ENCODE data around the gene PATJ.
A peak's percentile ranks its signal among the peaks of the same experiment; 100 is the strongest.
"Not testable (repeated sequence)": the region's sequence is repeated elsewhere in the genome, so short reads cannot be mapped to it uniquely, and the experiment has no call there.

The PATJ gene

DNA sequence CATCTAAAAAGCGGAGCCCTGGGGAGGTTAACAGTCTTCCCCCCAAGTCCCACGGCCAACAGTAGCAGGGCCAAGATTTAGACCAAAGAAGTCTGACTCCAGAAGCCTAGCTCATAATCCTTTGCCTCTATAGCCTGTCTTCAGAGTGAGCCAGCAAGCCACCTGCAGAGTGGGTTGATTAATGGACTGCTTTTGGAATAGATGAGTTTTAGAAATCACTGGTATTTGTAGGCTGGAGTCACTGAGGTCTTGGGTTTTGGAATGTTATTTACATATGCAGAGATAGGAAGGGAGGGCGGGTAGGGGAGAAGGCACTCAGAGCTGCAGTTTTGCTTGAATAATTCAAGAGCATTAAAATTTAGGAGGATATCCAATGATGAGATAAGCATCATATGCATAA, 361.6 kb downstream of the PATJ start:
- DNase-seq (ENCODE audit: low spot score), result no peak

DNA sequence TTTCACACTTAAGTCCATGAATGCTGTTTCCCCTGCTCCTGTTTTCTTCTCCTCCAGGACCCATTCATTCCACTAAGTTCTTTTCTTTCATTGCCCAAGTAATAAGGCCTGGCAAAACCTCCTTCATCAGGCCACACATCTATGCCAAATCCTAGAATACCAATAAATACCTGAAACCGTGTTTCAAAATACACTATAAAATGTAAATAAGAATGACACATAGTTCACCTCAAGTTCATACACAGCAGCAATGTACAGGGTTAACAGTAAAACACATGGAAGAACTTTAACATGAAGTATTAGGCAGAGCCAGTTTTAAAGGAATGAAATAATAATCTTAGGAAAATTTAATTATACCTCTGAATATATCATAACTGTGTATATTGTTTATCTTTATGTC, 365.6 kb downstream of the PATJ start:
- DNase-seq (ENCODE audit: low spot score), result no peak

DNA sequence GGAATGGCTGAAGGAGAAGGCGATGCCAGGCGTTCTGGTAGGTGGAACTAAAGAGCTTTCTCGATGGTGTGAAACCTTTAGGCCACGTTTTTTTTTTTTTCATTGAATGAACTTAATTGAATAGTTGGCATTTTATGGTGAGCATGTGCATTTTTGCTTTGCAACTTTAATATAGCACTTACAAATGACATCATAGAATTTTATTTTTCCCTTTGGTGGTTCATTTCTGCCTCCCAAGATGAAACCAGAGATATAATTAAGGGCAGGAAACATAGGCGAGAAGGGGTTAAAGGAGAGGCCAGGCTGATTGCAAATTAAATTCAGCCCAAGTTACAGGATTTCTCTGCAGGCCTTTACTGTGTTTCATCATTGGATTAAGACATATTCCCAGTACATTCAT, 366.8 kb downstream of the PATJ start:
- DNase-seq (ENCODE audit: low spot score), result no peak

DNA sequence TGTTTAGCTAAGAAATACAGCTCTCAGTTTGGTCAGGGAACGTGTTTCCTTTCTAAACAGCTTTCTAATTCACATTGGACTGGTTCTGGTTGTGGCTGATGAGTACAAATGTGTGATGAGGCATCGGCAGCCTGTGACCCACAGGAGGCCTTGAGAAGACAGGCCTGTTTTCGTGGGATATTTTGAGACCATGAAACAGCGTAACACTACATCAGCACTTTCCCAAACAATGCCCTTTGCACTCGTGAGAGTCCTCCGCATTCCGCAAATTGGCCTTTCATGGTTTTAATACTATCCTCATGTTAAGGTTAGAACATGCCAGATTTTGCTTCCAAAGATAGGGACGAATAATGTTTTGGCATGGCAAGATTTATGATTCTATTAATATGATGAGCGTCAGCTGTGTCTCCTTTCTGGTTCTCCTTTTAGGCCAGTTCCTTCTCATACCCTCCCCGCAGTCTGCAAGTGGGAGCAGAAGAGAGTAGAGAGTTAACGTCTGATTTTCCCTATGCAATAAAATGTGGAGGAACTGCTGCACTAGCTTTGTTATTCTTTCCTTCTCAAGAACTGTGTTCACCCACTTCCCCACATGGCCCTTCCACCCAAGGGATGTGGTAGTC, 368.0 kb downstream of the PATJ start:
- no peak for DNase-seq (ENCODE audit: low spot score)

DNA sequence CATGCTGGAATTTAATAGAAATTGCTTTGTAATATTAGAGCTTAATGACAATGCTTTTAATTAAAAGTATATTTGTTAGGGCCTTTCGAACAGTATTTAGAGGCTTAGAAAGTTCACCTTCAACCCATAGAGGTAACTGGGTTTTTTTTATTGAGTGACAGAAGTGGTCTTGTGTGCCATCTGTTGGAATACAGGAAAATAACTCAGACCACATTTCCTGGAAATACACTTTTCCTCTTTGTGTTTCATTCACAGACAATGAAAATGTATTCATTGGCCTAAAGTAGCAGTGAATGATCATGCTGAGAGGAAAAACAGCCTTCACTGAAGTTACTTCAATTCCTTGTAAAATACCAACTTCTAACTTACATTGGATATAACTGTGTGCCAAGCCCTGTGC, 368.8 kb downstream of the PATJ start:
- no peak for DNase-seq (ENCODE audit: low spot score)

DNA sequence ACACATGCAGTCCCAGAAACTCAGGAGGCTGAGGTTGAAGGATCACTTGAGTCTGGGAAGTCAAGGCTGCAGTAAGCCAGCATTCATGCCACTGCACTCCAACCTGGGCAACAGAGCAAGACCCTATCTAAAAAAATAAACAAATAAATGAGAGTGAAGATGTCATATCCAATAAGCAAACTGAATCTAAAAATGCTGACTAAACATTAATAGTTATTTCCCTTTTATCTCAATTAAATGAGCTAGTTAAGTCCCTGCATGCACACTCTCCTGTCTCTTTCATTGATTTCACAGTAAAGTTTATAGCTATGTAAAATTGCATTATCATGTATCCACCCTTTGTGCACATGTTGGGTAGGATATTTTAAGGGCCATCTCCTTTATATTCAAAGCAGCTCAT, 371.2 kb downstream of the PATJ start:
- DNase-seq (ENCODE audit: low spot score), result no peak

DNA sequence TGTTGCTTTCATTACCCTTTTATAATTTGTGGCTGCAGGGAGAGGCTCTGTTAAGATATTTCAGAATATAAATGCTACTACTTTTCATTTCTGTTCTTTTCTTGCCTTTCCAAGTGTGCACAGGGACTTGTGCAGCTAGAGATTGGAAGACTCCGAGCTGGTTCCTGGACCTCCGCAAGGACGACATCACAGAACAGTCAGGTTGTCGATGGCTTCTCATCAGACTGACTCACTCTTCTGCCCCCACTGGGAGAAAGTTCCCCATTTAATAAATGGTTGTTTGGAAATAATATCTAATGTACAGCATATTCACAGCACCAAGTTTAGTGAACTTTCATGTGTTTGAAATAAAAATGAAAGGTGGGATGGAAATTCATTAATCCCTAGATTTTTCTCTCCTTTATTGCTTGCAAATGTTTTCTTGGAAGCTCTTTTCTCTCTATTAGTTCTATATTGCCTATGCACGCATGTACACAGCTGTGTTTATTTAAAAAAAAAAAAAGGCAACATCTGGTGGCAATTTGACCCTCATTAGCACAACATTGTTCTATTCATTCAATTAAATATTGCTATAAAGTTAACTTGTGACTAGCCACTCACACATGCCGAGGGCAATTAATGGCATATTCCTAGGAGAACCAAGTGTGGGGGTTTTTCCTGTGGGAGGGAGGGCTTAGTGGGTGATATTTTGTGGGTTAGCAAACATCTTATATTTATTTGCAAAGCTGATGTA, 374.9 kb downstream of the PATJ start:
- DNase-seq (ENCODE audit: low spot score), result no peak

DNA sequence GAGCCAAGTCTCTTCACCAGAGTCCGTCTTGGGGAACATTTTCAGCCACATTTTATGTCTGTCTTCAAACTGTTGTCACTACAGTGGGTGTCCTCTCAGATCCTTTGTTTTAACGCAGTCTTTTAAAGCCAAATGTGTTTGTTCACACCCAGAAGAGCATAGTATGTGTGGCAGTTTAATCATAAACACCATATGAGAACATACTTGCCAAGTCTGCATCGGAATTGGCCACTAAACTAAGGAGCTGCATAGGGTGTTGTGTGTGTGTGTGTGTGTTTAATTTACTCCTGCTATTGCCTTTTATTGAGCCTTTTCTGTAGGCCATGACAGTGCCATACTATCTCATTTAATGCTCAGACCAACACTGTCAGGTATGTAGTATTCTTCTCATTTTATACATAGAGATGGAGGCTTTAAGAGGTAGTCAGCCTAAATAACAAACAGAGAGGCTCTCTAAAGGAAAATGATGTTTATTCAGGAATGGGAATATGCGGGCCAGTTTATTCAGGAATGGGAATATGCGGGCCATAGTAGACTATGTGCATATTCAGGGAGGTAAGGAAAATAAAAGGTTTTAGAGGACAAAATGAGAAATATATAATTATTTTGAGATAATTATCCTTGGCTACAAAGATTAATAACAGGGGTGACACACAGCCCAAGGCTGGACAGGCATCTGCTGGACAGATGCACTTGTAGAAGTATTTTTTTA, 384.5 kb downstream of the PATJ start:
- no peak for DNase-seq (ENCODE audit: low spot score)

DNA sequence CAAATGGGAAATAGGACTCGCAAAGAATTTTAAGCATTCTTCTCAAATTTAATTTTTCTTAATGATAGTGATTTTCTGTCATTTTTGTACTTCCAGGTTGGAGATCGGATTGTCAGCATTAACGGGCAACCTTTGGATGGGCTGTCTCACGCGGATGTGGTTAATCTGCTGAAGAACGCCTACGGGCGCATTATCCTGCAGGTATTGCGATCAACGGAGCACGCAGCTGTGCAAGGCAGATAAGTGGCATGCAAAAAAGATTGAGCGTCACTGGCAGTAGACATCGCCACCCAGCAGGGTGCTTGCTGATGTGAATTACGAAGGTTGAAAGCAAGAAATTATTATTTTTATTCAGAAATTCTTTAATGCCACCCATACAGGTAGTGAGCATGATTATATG, 386.5 kb downstream of the PATJ start:
- DNase-seq (ENCODE audit: low spot score), result no peak

DNA sequence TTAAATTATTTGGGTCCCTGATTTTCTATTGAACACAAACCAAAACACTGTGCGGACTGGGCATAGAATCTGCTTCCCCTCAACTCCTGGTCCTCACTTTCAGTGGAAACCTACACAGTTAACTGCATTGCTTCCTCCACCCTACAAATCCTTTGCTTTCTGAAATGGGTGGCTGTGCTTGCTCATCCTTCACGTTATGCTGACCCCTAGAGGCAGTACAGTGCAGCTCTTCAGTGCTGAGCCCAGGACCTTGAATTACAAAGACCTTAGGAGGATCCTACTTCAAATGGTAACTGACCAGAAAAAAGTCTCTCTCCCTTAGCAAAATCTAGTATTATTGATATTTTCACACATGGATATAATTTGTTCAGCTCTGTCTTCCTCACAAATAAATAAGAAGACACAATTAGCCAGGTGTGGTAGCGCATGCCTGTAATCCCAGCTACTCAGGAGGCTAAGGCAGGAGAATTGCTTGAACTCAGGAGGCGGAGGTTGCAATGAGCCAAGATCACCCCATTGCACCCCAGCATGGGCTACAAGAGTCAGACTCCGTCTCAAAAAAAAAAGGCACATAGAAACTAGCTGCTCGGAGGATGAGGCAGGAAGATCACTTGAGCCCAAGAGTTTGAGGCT, 388.9 kb downstream of the PATJ start:
- peak; percentile 11 for DNase-seq (ENCODE audit: low spot score)

DNA sequence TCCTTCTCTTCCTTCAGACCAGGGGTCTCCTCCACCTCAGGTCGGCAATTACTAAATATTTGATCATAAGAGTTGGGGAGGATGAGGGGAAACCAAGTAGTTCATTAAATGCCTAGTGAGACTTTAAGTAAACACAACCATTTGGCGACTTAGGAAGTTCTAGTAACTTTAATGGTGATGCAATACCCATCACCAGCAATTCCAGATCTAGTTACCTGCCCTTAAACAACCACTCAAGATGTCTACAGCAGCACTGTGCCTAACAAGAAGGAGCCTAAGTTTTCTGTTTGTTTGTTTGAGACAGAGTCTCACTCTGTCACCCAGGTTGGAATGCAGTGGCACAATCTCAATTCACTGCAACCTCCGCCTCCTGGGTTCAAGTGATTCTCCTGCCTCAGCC, 395.7 kb downstream of the PATJ start:
- no peak for DNase-seq (ENCODE audit: low spot score)

DNA sequence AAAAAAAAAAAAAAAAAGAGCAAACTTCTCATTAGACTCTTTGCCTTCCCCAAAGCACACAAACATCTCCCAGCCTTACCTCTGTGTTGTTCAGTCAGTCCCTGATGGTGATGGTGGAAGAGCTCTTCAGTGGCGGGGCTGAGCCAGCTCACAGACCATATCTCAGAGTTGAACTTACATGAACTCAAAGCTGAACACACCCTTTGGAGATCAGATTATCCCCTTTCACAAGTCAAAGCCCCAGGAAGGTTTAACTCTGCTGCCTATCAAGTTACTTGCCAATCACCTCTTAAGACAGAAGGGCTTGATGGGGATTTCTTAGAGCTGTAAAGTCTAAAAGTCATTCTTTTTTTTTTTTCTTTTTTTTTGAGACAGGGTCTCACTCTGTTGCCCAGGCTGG, 397.1 kb downstream of the PATJ start:
- DNase-seq (ENCODE audit: low spot score), result no peak

DNA sequence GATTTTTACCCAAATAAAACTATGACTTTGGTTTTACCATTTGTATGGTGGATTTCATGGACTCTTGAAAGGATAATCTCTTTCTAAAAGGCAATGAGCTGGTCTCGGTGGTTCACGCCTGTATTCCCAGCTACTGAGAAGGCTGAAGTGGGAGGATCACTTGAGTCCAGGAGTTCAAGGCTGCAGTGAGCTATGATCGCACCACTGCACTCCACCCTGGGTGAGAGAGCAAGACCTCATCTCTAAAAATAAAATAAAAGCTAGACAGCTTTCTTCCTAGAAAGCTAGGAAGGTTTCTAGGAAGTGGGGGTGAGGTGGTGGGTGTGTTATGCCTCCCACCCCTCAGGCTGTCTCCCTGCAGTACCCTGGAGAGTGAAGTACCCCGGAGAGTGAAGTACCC, 398.4 kb downstream of the PATJ start:
- no peak for DNase-seq (ENCODE audit: low spot score)

DNA sequence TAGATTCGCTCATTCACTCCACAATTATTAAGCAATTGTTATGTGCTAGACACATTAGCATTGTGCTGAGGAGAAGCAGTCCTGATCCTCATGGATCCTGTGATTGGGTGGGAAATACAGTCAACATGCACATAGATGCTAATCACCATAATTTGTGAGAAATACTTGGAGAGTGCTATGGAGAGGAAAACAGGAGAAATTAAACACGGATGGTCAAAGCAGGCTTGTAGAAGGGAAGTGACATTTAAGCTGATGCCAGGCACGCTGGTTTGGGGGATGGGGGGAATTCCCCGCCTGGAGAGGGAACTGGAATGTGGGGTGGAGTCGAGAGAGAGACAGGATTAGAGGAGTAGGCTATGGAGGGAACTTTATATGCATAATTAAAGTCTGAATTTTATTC, 400.2 kb downstream of the PATJ start:
- DNase-seq (ENCODE audit: low spot score), result no peak

DNA sequence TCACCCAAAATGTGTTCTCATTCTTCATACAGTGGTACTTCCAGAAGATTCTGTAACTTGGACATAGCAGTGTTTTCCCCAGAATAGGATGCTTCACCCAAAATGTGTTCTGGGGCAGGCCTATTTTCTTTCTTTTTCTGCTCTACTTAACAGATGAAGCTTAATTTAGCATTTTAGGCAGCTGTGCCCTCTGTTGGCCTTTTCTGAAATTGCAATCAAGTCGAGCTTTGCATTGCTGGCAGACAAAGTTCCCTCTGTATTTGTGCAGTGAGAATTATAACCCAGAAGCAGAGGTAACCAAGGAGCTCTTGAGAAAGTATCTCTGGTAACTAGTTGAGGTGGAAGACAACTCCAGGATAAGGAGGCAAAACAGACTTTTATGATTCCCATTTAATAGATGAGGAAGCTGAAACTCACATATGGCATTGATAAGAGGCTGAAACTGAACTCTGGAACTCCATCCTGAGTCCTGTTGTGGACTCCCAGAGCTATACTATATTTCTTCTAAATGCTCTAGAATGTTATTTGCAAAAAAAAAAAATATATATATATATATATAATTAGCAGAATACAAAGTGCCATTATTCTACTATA, 402.1 kb downstream of the PATJ start:
- DNase-seq (ENCODE audit: low spot score), result no peak

DNA sequence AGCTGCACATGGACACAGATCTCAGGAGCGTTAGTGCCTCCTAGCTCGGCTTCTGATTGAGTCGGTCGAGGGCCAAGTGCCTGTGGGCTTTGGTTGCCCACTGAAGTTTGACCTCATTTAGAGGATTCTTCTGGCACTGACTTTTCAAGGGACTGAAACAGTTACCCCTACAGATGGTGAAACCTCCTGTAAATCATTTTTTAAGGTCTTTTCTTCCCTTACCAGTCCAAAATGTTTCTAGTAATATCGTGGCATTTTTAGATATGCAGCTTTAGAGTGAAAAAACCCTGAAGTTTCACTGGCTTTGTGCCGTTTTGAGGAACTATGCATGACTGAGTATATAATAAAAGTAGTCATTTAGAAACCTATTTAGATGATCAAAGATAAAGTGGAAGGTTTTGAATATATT, 417.7 kb downstream of the PATJ start:
- no peak for DNase-seq (ENCODE audit: low spot score)

DNA sequence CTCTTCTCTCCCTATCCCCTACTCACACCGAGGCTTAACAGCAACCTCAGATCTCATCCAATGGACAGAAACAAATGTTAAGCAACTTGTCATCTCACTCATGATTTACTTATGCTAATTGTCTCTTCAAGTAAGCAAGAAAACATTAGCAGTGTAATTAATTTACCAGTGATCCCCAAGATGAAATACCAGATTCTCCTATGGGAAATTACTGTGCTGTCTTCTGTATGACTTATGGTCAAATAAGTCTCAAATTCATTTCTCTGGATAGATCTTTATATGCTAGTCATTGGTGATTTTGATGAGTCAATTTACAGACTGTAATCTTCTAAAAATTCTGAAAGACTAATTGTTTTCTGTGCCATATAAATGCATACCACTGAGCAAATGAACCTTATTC, 419.4 kb downstream of the PATJ start:
- DNase-seq (ENCODE audit: low spot score), result no peak

DNA sequence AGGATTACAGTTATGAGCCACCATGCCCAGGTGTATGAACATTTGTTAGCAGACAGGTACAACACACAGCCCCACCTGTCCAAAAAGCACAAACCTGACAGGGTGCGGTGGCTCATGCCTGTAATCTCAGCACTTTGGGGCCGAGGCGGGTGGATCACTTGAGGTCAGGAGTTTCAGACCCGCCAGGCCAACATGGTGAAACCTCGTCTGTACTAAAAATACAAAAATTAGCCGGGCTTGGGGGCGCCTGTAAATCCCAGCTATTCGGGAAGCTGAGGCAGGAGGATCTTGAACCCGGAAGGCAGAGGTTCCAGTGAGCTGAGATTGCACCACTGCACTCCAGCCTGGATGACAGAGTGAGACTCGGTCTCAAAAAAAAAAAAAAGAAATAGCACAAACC, 428.1 kb downstream of the PATJ start:
- not testable (repeated sequence) for DNase-seq (ENCODE audit: low spot score)

DNA sequence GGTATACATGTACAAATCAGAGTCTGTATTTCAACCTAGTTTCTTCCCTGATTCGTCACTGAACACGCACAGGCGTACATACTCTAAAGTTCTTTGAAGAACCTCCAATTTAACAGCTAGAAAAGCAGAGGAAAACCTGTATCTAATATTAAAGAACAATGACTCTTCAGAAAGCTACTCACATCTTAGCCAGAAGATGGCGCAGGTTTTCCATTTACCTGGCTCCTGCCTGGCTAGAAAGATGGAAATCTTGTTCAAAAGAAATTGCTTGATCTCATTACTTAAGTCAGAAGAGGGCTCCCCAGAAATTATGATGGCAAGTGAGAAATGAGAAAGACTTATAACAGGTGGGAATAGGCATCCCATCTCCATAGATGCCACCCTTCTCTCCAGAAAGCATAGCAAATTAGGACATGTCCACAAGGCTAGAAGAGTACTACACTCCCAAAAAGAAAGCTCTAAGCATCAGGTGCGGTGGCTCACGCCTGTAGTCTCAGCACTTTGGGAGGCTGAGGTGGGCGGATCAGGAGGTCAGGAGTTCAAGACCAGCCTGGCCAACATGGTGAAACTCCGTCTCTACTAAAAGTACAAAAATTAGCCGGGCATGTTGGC, 433.4 kb downstream of the PATJ start:
- DNase-seq (ENCODE audit: low spot score), result no peak

DNA sequence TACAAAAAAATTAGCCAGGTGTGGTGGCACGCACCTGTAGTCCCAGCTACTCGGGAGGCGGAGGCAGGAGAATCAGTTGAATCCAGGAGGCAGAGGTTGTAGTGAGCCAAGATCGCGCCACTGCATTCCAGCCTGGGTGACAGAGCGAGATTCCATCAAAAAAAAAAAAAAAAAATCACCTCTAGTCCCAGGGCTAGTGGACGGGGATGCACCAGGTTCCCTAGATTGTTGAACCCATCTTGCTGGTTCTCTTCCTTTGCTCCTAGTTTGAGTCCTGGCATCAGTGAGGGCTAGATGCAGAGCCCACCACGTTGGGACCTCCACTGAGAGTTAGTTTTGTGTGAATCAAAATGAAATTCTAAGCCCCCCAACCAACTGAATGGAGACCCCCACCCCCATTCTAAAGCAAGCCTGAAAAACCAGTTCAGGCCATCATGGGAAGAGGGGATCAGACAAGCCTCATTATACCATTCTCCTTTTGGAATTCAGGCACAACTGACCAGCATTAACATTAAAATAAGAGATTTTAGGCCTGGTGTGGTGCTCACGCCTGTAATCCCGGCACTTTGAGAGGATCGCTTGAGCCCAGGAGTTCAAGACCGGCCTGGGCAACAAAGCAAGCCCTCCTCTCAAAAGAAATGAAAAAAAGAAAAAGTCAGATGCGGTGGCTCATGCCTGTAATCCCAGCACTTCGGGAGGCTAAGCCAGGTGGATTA, 434.5 kb downstream of the PATJ start:
- DNase-seq (ENCODE audit: low spot score), result no peak

DNA sequence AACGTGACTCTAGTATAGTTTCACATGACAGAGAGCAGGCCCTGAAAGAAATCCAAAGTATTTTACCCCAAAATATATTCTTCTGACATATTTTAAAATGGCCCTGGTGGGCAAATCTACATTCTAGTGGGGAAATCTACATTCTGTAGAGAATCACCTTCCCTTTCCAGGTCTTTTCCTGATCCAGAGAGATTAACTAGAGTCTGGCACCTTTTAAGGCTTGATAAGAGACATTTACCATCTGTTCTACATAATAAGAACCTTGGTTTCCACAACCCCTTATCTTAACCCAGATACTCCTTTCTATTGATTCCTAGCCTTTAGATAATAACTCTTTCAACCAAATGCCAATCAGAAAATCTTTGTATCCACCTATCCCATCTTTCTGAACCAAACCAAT, 435.3 kb downstream of the PATJ start:
- no peak for DNase-seq (ENCODE audit: low spot score)

DNA sequence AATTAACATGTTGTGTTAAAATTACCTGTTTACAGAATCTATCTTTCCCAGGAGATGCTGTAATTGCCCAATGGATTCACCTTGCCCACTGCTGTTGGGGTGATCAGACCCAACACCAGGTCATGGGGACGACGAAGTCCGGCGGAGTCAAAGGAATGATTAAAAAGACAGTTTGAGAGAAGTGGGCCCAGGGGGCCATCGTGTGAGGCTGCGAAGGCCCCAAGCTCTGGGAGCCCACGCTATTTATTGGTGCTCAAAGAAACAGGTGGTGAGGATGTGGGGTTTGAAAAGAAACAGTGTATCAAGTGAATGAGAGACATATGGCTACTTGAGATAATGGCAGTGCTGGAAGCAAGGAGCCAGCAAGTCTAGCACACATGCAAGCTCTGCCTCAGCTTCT, 436.1 kb downstream of the PATJ start:
- no peak for DNase-seq (ENCODE audit: low spot score)
